KMS-11 (cell line): ENCODE measurements around the gene GREB1L.

Experiments
- H2AFZ ChIP-seq: fragments of 200-600 bp; sonication (generic); 2 replicates; pipeline ENCODE4 v1.6.1; 2016; ENCODE audit warnings: antibody characterized with exemption, mixed run types, low read depth
- H3K27ac ChIP-seq: fragments of 200-600 bp; sonication (generic); 2 replicates; pipeline ENCODE4 v1.6.1; 2016; ENCODE audit warnings: mild to moderate bottlenecking, mixed run types
- H3K27me3 ChIP-seq: fragments of 200-600 bp; sonication (generic); 2 replicates; pipeline ENCODE4 v1.6.1; 2017; ENCODE audit warnings: mild to moderate bottlenecking, low read depth, mixed run types, moderate library complexity; ENCODE audit not compliant: insufficient read depth
- H3K36me3 ChIP-seq: fragments of 200-600 bp; sonication (generic); 2 replicates; pipeline ENCODE4 v1.6.1; 2017; ENCODE audit warnings: mild to moderate bottlenecking, mixed run types; ENCODE audit not compliant: insufficient read depth
- H3K4me1 ChIP-seq: fragments of 200-600 bp; sonication (generic); 2 replicates; pipeline ENCODE4 v1.6.1; 2016; ENCODE audit warnings: mild to moderate bottlenecking, low read depth, mixed run types; ENCODE audit not compliant: poor library complexity, severe bottlenecking
- H3K4me2 ChIP-seq: fragments of 200-600 bp; sonication (generic); 2 replicates; pipeline ENCODE4 v1.7.0; 2016; ENCODE audit warnings: mild to moderate bottlenecking, mixed run types
- H3K4me3 ChIP-seq: fragments of 200-600 bp; sonication (generic); IDR thresholded peaks from 2 replicates; pipeline ENCODE4 v1.6.1; 2017; ENCODE audit warnings: low read depth, low read length, mixed read lengths; ENCODE audit not compliant: insufficient read depth
- H3K79me2 ChIP-seq: fragments of 200-600 bp; sonication (generic); 2 replicates; pipeline ENCODE4 v1.6.1; 2016; ENCODE audit warnings: low read depth, mixed run types; ENCODE audit not compliant: insufficient read depth
- H3K9ac ChIP-seq: fragments of 200-600 bp; sonication (generic); 2 replicates; pipeline ENCODE4 v1.6.1; 2016; ENCODE audit warnings: mild to moderate bottlenecking, mixed run types
- H4K20me1 ChIP-seq: fragments of 200-600 bp; sonication (generic); 2 replicates; pipeline ENCODE4 v1.6.1; 2016; ENCODE audit warnings: mild to moderate bottlenecking, mixed run types; ENCODE audit not compliant: insufficient read depth
- CTCF ChIP-seq: fragments of 200-600 bp; sonication (generic); conservative IDR thresholded peaks from 2 replicates; pipeline ENCODE4 v1.6.1; 2017; ENCODE audit warnings: low read depth, mild to moderate bottlenecking, antibody characterized with exemption, low read length, moderate library complexity, mixed read lengths

The GREB1L gene

GRCh38 chr18:21262979-21263378 lies 20.9 kb downstream of the GREB1L start:
- H3K4me1 ChIP-seq = peaks cover 9% of the 10 kb centered on the region
- no peak overlapping the region for H3K27ac ChIP-seq
- no peak overlapping the region for H3K9ac ChIP-seq
- H2AFZ ChIP-seq = no peak overlapping the region
- no peak for TF ChIP-seq CTCF
- no peaks in the 10 kb centered on the region for H3K27me3 ChIP-seq
- H3K4me2 ChIP-seq = peak overlapping the region; percentile 6; the same call in 1 of the 2 replicates
- H3K79me2 ChIP-seq = no peaks in the 10 kb centered on the region
- no peak overlapping the region for H3K4me3 ChIP-seq
- no peaks in the 10 kb centered on the region for H3K36me3 ChIP-seq
- H4K20me1 ChIP-seq = no peaks in the 10 kb centered on the region

- H4K20me1 ChIP-seq = no peaks in the 10 kb centered on the region
- no peaks in the 10 kb centered on the region for H3K79me2 ChIP-seq
- no peak for TF ChIP-seq CTCF
- peaks cover 9% of the 10 kb centered on the region for H3K4me1 ChIP-seq
- H3K36me3 ChIP-seq = no peaks in the 10 kb centered on the region
- no peak overlapping the region for H3K27ac ChIP-seq
- no peak overlapping the region for H2AFZ ChIP-seq
- no peak overlapping the region for H3K4me3 ChIP-seq
- H3K4me2 ChIP-seq = no peak overlapping the region
- H3K9ac ChIP-seq = no peak overlapping the region
- H3K27me3 ChIP-seq = no peaks in the 10 kb centered on the region
These were observed 22.6 kb downstream of the GREB1L start for GRCh38 chr18:21264651-21265050.

GRCh38 chr18:21265971-21266673 lies 24.1 kb downstream of the GREB1L start:
- no peaks in the 10 kb centered on the region for H3K27me3 ChIP-seq
- H4K20me1 ChIP-seq = no peaks in the 10 kb centered on the region
- no peak overlapping the region for H3K4me3 ChIP-seq
- no peaks in the 10 kb centered on the region for H3K36me3 ChIP-seq
- H3K79me2 ChIP-seq = no peaks in the 10 kb centered on the region
- no peak overlapping the region for H3K27ac ChIP-seq
- H3K4me2 ChIP-seq = no peak overlapping the region
- peaks cover 9% of the 10 kb centered on the region for H3K4me1 ChIP-seq
- TF ChIP-seq CTCF = no peak
- H2AFZ ChIP-seq = no peak overlapping the region
- no peak overlapping the region for H3K9ac ChIP-seq

- H3K27me3 ChIP-seq = no peaks in the 10 kb centered on the region
- H3K4me3 ChIP-seq = no peak overlapping the region
- H4K20me1 ChIP-seq = no peaks in the 10 kb centered on the region
- no peaks in the 10 kb centered on the region for H3K79me2 ChIP-seq
- H3K4me1 ChIP-seq = peaks cover 9% of the 10 kb centered on the region
- H3K9ac ChIP-seq = no peak overlapping the region
- H3K36me3 ChIP-seq = no peaks in the 10 kb centered on the region
- no peak overlapping the region for H3K27ac ChIP-seq
- H3K4me2 ChIP-seq = no peak overlapping the region
- no peak overlapping the region for H2AFZ ChIP-seq
- no peak for TF ChIP-seq CTCF
These were observed 25.4 kb downstream of the GREB1L start for GRCh38 chr18:21267400-21267799.
